CD4-positive, alpha-beta T cell treated with Interleukin-2 at 100 ng/mL for 4 hours (primary cell): Measurements from ENCODE around the gene FTCD.
A peak's percentile ranks its signal among the peaks of the same experiment; 100 is the strongest.

Source experiments
- DNase-seq: peaks from one replicate; pipeline ENCODE4 v3.0.0-alpha.2; 2020; ENCODE audit warnings: low spot score

FTCD gene

GRCh38 chr21:46093668-46094400 lies 61.5 kb downstream of the FTCD start:
- peak; percentile 27 for DNase-seq

- DNase-seq = no peak
Observed at GRCh38 chr21:46092811-46093667, 62.3 kb downstream of the FTCD start.

GRCh38 chr21:46092026-46092764 lies 63.2 kb downstream of the FTCD start:
- no peak for DNase-seq

- no peak for DNase-seq
Observed at GRCh38 chr21:46091631-46092025, 63.8 kb downstream of the FTCD start.

- no peak for DNase-seq
Observed at GRCh38 chr21:46091118-46091517, 64.3 kb downstream of the FTCD start.

- no peak for DNase-seq
Observed at GRCh38 chr21:46089285-46089684, 66.1 kb downstream of the FTCD start.

GRCh38 chr21:46088189-46088588 lies 67.2 kb downstream of the FTCD start:
- DNase-seq = no peak

- DNase-seq = no peak
Observed at GRCh38 chr21:46087641-46088040, 67.7 kb downstream of the FTCD start.
